GM21786 (cell line): ENCODE data around the gene UNC5CL.
"Not testable (repeated sequence)": the region's sequence is repeated elsewhere in the genome, so short reads cannot be mapped to it uniquely, and the experiment has no call there.

ENCODE experiments used
- ATAC-seq: cut with Tn5 transposase; IDR thresholded peaks from one replicate; pipeline ENCODE4 v1.9.1; 2021; ENCODE audit not compliant: unreplicated experiment

Gene UNC5CL

GRCh38 chr6:41008011-41008410 is 31.0 kb downstream of the UNC5CL start:
- no peak for ATAC-seq

- not testable (repeated sequence) for ATAC-seq
Measured at GRCh38 chr6:41006980-41007379, 32.0 kb downstream of the UNC5CL start.

- ATAC-seq = not testable (repeated sequence)
Measured at GRCh38 chr6:41006217-41006616, 32.8 kb downstream of the UNC5CL start.

GRCh38 chr6:41002168-41002567 is 36.9 kb downstream of the UNC5CL start:
- no peak for ATAC-seq

GRCh38 chr6:41000248-41000647 is 38.8 kb downstream of the UNC5CL start:
- ATAC-seq = no peak

GRCh38 chr6:40999569-40999968 is 39.5 kb downstream of the UNC5CL start:
- ATAC-seq = no peak

- no peak for ATAC-seq
Measured at GRCh38 chr6:40998661-40999060, 40.4 kb downstream of the UNC5CL start.

- ATAC-seq = no peak
Measured at GRCh38 chr6:40997234-40997957, 41.6 kb downstream of the UNC5CL start.

- ATAC-seq = no peak
Measured at GRCh38 chr6:40996591-40997233, 42.3 kb downstream of the UNC5CL start.

GRCh38 chr6:40992746-40993145 is 46.3 kb downstream of the UNC5CL start:
- ATAC-seq = no peak

- ATAC-seq = no peak
Measured at GRCh38 chr6:40990301-40990700, 48.7 kb downstream of the UNC5CL start.

GRCh38 chr6:40989204-40990169 is 49.5 kb downstream of the UNC5CL start:
- no peak for ATAC-seq

GRCh38 chr6:40988634-40989033 is 50.4 kb downstream of the UNC5CL start:
- no peak for ATAC-seq

GRCh38 chr6:40986921-40987819 is 51.9 kb downstream of the UNC5CL start:
- ATAC-seq = no peak

- no peak for ATAC-seq
Measured at GRCh38 chr6:40986364-40986763, 52.7 kb downstream of the UNC5CL start.

- no peak for ATAC-seq
Measured at GRCh38 chr6:40983752-40984151, 55.3 kb downstream of the UNC5CL start.

- no peak for ATAC-seq
Measured at GRCh38 chr6:40982917-40983316, 56.1 kb downstream of the UNC5CL start.

- no peak for ATAC-seq
Measured at GRCh38 chr6:40978687-40979289, 60.2 kb downstream of the UNC5CL start.

GRCh38 chr6:40977695-40978094 is 61.3 kb downstream of the UNC5CL start:
- ATAC-seq = no peak

GRCh38 chr6:40977085-40977484 is 61.9 kb downstream of the UNC5CL start:
- no peak for ATAC-seq
